Activated CD4-positive, alpha-beta T cell treated with anti-CD3 and anti-CD28 coated beads for 36 hours (primary cell): ENCODE results near the gene PITPNC1. TPM values are rescaled to one million over a fixed set of nuclear protein-coding genes. Genes with fewer than 3 reads are reported as not detected.
A peak's percentile ranks its signal among the peaks of the same experiment; 100 is the strongest.
"Not testable (repeated sequence)": the region's sequence is repeated elsewhere in the genome, so short reads cannot be mapped to it uniquely, and the experiment has no call there.

Experiments used
- ATAC-seq: fragments of 200-7000 bp; cut with Tn5 transposase; one replicate; pipeline ENCODE4 v1.10.0; 2021; ENCODE audit warnings: mild to moderate bottlenecking, moderate library complexity
- CTCF ChIA-PET: fragments of 350-600 bp; sonication (Branson Sonifier 250); formaldehyde crosslinking; loops from one replicate; lab custom pipeline; 2021; ENCODE audit warnings: antibody characterized with exemption; lab: Charles Lee
- POLR2A ChIA-PET: fragments of 350-600 bp; sonication (Branson Sonifier 250); formaldehyde crosslinking; loops from one replicate; lab custom pipeline; 2021; ENCODE audit warnings: antibody characterized with exemption, inconsistent platforms; lab: Charles Lee
- DNase-seq: peaks from one replicate; pipeline ENCODE4 v3.0.0-alpha.2; 2020
- H3K27ac Mint-ChIP-seq: one replicate; pipeline ENCODE4 v1.8.0; 2021; ENCODE audit warnings: mixed read lengths
- H3K27me3 Mint-ChIP-seq: one replicate; pipeline ENCODE4 v1.8.0; 2021; ENCODE audit warnings: mixed read lengths
- H3K36me3 Mint-ChIP-seq: one replicate; pipeline ENCODE4 v1.8.0; 2021; ENCODE audit warnings: low read depth, mixed read lengths
- H3K4me1 Mint-ChIP-seq: one replicate; pipeline ENCODE4 v1.8.0; 2021; ENCODE audit warnings: mixed read lengths
- H3K4me3 Mint-ChIP-seq: one replicate; pipeline ENCODE4 v1.8.0; 2021; ENCODE audit warnings: mild to moderate bottlenecking, moderate library complexity, mixed read lengths
- H3K9me3 Mint-ChIP-seq: one replicate; pipeline ENCODE4 v1.8.0; 2021; ENCODE audit warnings: low read depth, mixed read lengths
- intact Hi-C, 2 experiments: fragments of 100-400 bp; cut with DNase I in 1 of 2; cut with micrococcal nuclease in 1 of 2; formaldehyde crosslinking; loops; one replicate each; pipeline versions ENCODE4 v1.14.2 to v1.15.1; 2022 to 2024; cut with DNase I, micrococcal nuclease
- total RNA-seq, 2 experiments: library from RNA; stranded (reverse); gene quantifications; one replicate each; pipeline ENCODE4 v1.2.3, GENCODE V29; 2021

The PITPNC1 gene
- 10 to 100 TPM; 41.6 to 56.3 TPM for total RNA-seq

GRCh38 chr17:67376737-67377487, at the start of gene PITPNC1:
Gene PITPNC1, plus strand, starts transcription at chr17:67377281.
- H3K4me3 Mint-ChIP-seq = peak within 1 kb of the TSS; percentile 83
- ChIA-PET CTCF (interaction anchor here (0.6 to 8.7 kb wide), 18 partner anchors 8 to 341 kb away, joined by 3 to 171 read pairs (median 7); partner anchors contain the start of genes NOL11 and PSMD12), POLR2A (interaction anchor here (1.1 to 1.5 kb wide), 5 partner anchors 12 to 70 kb away, joined by 3 to 12 read pairs (median 6); no protein-coding TSS in a partner anchor)
- DNase-seq = peak; percentile 94
- intact Hi-C loops = loop anchor here (1.0 to 10.0 kb wide), 7 partner anchors 11 to 660 kb away; partner anchors contain the start of genes C17orf58 (in 1 of the 2), KPNA2 (in 1 of the 2), NOL11 (in 1 of the 2) and PSMD12 (in 1 of the 2)
- peaks cover 3% of the 10 kb centered on the region for H3K9me3 Mint-ChIP-seq
- ATAC-seq = peak; percentile 74
- H3K27me3 Mint-ChIP-seq = no peaks in the 10 kb centered on the region
- peak within 1 kb of the TSS; percentile 82 for H3K27ac Mint-ChIP-seq
- H3K36me3 Mint-ChIP-seq = peaks cover 14% of the 10 kb centered on the region
- peaks cover 38% of the 10 kb centered on the region for H3K4me1 Mint-ChIP-seq

GRCh38 chr17:67328026-67328425, 49.1 kb upstream of the PITPNC1 start:
- Mint-ChIP-seq H3K36me3 (no peaks in the 10 kb centered on the region), H3K4me1 (no peaks in the 10 kb centered on the region), H3K9me3 (no peaks in the 10 kb centered on the region), H3K4me3 (no peak overlapping the region), H3K27ac (no peak overlapping the region), H3K27me3 (no peaks in the 10 kb centered on the region)
- CTCF ChIA-PET = no interaction called here
- intact Hi-C loops = no loop called here
- no peak for ATAC-seq
- DNase-seq = no peak
- POLR2A ChIA-PET = no interaction called here

- H3K27ac Mint-ChIP-seq, H3K36me3 Mint-ChIP-seq, H3K4me3 Mint-ChIP-seq, DNase-seq, ATAC-seq, H3K27me3 Mint-ChIP-seq, H3K4me1 Mint-ChIP-seq, intact Hi-C loops, H3K9me3 Mint-ChIP-seq, POLR2A ChIA-PET: not testable (repeated sequence)
- CTCF ChIA-PET = interaction anchor here (0.6 to 1.2 kb wide), 4 partner anchors 10 to 1150 kb away, joined by 3 read pairs; no protein-coding TSS in a partner anchor
These were observed 45.5 kb upstream of the PITPNC1 start for GRCh38 chr17:67331381-67332161.

GRCh38 chr17:67332162-67332508, 44.9 kb upstream of the PITPNC1 start:
- H3K27ac Mint-ChIP-seq, H3K36me3 Mint-ChIP-seq, H3K27me3 Mint-ChIP-seq, H3K4me3 Mint-ChIP-seq, DNase-seq, POLR2A ChIA-PET, ATAC-seq, CTCF ChIA-PET, H3K4me1 Mint-ChIP-seq, intact Hi-C loops, H3K9me3 Mint-ChIP-seq: not testable (repeated sequence)

GRCh38 chr17:67335245-67335835, 41.7 kb upstream of the PITPNC1 start:
- intact Hi-C loops = no loop called here
- H3K4me3 Mint-ChIP-seq = no peak overlapping the region
- H3K27ac Mint-ChIP-seq = no peak overlapping the region
- H3K27me3 Mint-ChIP-seq = no peaks in the 10 kb centered on the region
- H3K9me3 Mint-ChIP-seq = no peaks in the 10 kb centered on the region
- H3K4me1 Mint-ChIP-seq = no peaks in the 10 kb centered on the region
- DNase-seq (no peak), ATAC-seq (no peak)
- POLR2A ChIA-PET = interaction anchor here (0.6 kb wide), 1 partner anchor 73 kb away, joined by 4 read pairs; no protein-coding TSS in a partner anchor
- CTCF ChIA-PET = interaction anchor here (0.7 kb wide), 1 partner anchor 79 kb away, joined by 3 read pairs; no protein-coding TSS in a partner anchor
- H3K36me3 Mint-ChIP-seq = peaks cover 9% of the 10 kb centered on the region

GRCh38 chr17:67336859-67337258, 40.2 kb upstream of the PITPNC1 start:
- H3K27me3 Mint-ChIP-seq = no peaks in the 10 kb centered on the region
- DNase-seq = no peak
- no peaks in the 10 kb centered on the region for H3K9me3 Mint-ChIP-seq
- peaks cover 23% of the 10 kb centered on the region for H3K36me3 Mint-ChIP-seq
- H3K4me3 Mint-ChIP-seq = no peak overlapping the region
- H3K4me1 Mint-ChIP-seq = no peaks in the 10 kb centered on the region
- ATAC-seq = no peak
- intact Hi-C loops = no loop called here
- no peak overlapping the region for H3K27ac Mint-ChIP-seq
- CTCF ChIA-PET = no interaction called here
- POLR2A ChIA-PET = no interaction called here

GRCh38 chr17:67338353-67338752, 38.7 kb upstream of the PITPNC1 start:
- peaks cover 30% of the 10 kb centered on the region for H3K36me3 Mint-ChIP-seq
- H3K9me3 Mint-ChIP-seq, H3K4me1 Mint-ChIP-seq, POLR2A ChIA-PET, DNase-seq, H3K4me3 Mint-ChIP-seq, ATAC-seq, H3K27ac Mint-ChIP-seq, H3K27me3 Mint-ChIP-seq, intact Hi-C loops: not testable (repeated sequence)
- CTCF ChIA-PET = interaction anchor here (0.7 to 1.3 kb wide), 3 partner anchors 11 to 64 kb away, joined by 3 read pairs; no protein-coding TSS in a partner anchor

GRCh38 chr17:67343237-67343636, 33.8 kb upstream of the PITPNC1 start:
- DNase-seq (no peak), ATAC-seq (no peak)
- Mint-ChIP-seq H3K36me3 (peaks cover 58% of the 10 kb centered on the region), H3K9me3 (no peaks in the 10 kb centered on the region), H3K4me1 (no peaks in the 10 kb centered on the region), H3K27ac (peak overlapping the region; percentile 35), H3K27me3 (no peaks in the 10 kb centered on the region), H3K4me3 (no peak overlapping the region)
- POLR2A ChIA-PET = interaction anchor here (1.1 kb wide), 1 partner anchor 13 kb away, joined by 3 read pairs; no protein-coding TSS in a partner anchor
- CTCF ChIA-PET = interaction anchor here (1.0 kb wide), 1 partner anchor 132 kb away, joined by 3 read pairs; no protein-coding TSS in a partner anchor
- intact Hi-C loops = loop anchor here in 1 of 2 experiments (10.0 kb wide), 1 partner anchor 208 kb away; no protein-coding TSS in a partner anchor

GRCh38 chr17:67347826-67348225, 29.3 kb upstream of the PITPNC1 start:
- Mint-ChIP-seq H3K4me1 (no peaks in the 10 kb centered on the region), H3K27ac (no peak overlapping the region), H3K27me3 (no peaks in the 10 kb centered on the region), H3K4me3 (no peak overlapping the region), H3K36me3 (peaks cover 55% of the 10 kb centered on the region), H3K9me3 (no peaks in the 10 kb centered on the region)
- ATAC-seq (no peak), DNase-seq (no peak)
- ChIA-PET POLR2A (no interaction called here), CTCF (no interaction called here)
- intact Hi-C loops = loop anchor here in 1 of 2 experiments (10.0 kb wide), 1 partner anchor 213 kb away; no protein-coding TSS in a partner anchor

GRCh38 chr17:67349420-67349819, 27.7 kb upstream of the PITPNC1 start:
- POLR2A ChIA-PET = interaction anchor here (0.6 kb wide), 1 partner anchor 8 kb away, joined by 5 read pairs; no protein-coding TSS in a partner anchor
- no peak for ATAC-seq
- no peaks in the 10 kb centered on the region for H3K9me3 Mint-ChIP-seq

More at GRCh38 chr17:67349420-67349819, 27.7 kb upstream of the PITPNC1 start:
- Mint-ChIP-seq H3K27ac (no peak overlapping the region), H3K36me3 (peaks cover 57% of the 10 kb centered on the region), H3K4me1 (no peaks in the 10 kb centered on the region), H3K4me3 (no peak overlapping the region), H3K27me3 (no peaks in the 10 kb centered on the region)
- CTCF ChIA-PET = interaction anchor here (0.6 to 1.4 kb wide), 5 partner anchors 9 to 226 kb away, joined by 3 to 4 read pairs (median 3); no protein-coding TSS in a partner anchor
- intact Hi-C loops = loop anchor here in 1 of 2 experiments (10.0 kb wide), 1 partner anchor 215 kb away; no protein-coding TSS in a partner anchor
- no peak for DNase-seq
